Measurements from ENCODE around the gene SLC6A20.

SLC6A20 gene

GRCh38 chr3:45712434-45713110, 83.8 kb downstream of the SLC6A20 start:
- no peak for DNase-seq

GRCh38 chr3:45711931-45712330, 84.4 kb downstream of the SLC6A20 start:
- no peak for DNase-seq

DNA sequence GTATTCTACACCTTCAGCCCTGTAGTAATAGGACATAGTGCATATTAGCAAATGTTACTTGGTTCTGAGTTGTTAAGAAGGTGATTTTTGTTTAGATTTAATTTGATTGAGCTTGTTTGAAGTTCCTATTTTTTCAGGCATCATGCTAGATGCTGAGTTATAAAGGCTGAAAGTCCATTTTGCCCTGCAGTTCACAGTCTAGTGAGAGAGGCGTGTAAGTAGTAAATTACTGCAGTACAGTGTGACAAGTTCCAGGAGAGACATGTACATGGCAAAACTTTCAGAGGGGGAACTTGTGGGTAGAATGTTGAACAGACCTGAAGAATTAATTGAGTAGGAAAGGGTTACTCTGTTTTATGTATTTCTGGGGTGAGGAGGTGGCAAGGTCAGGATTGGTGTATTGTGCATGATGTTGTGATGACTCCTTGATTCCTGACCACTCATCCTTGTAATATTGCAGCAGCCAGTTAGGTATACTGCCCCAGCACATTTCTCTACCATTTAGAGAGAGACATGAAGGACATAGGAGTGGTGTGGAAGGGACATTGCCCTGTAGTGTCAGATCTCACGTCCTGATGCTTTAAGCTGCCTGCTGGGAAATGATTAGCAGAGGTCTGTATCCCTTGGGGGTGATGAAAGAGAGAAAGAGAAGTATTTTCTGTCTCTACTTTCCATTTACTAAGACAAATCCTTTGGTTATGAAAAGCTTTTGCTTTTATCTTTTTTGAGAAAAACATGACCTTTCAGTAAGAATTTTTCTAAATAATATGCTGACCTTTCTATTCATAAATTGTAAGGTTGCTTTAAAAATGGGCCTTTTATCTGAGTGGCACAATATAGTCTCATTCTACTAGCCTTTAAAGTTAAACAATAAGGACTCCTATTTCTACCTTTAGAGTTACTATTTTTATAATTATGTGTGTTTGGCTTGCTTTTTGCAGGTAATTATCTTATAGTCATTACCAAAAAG, 90.2 kb downstream of the SLC6A20 start:
- no peak for DNase-seq

Measured in OCI-M1 (cell line).